ENCODE data around the gene GTF2H4.

DNA sequence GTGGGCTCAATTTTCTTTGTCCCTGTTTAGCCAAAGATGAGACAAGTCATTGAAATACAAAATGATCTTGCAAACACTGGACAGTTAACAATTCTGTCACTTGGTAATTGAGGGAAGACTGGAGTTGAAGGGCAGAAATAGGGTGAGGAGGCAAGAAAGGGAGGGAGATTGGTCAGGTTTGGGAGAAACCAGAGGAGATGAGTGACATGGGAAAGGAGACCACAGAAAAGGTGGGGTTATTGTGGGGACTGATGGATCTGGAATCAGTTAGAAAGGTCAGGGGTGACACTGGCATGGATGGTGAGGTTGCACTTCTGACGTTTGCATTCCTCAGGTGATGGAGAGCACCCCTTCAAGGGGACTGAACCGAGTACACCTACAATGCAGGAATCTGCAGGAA lies 693 bp downstream of the GTF2H4 start:
- TF ChIP-seq CTCF (IDR thresholded peaks at IDR 0.05), result no peak
- TF ChIP-seq ZFX (IDR thresholded peaks at IDR 0.05; ENCODE audit: borderline replicate concordance), result no peak

Measured in 22Rv1 (cell line).